ENCODE data around the gene XKR7. TPM values are rescaled to one million over a fixed set of nuclear protein-coding genes. Genes with fewer than 3 reads are reported as not detected.
"Not testable (repeated sequence)": the region's sequence is repeated elsewhere in the genome, so short reads cannot be mapped to it uniquely, and the experiment has no call there.

XKR7 gene
- not detected for total RNA-seq
- polyA plus RNA-seq: not detected
- total RNA-seq: 0 to 0.26 (median 0.04) reads per million in 6 experiments

- Mint-ChIP-seq H3K27ac (peak within 1 kb of the TSS in 3 of 10 donors; percentile 5 to 76 (median 38)), H3K36me3 (no peaks in the 10 kb centered on the region), H3K9me3 (peaks cover 0 to 2% (median 0%) of the 10 kb centered on the region in 9 donors), H3K27me3 (peaks cover 24 to 73% (median 55%) of the 10 kb centered on the region in 5 donors), H3K4me1 (peaks cover 5 to 12% (median 7%) of the 10 kb centered on the region in 4 donors), H3K4me3 (peak within 1 kb of the TSS; percentile 78 to 93 (median 91))
- ATAC-seq (peak; percentile 45 to 50), DNase-seq (peak in 2 of 10 donors; percentile 6 to 11)
- POLR2A ChIA-PET: interaction anchor here (0.8 kb wide), 1 partner anchor 7 kb away, joined by 4 read pairs; no protein-coding TSS in a partner anchor
Observed at GRCh38 chr20:31967830-31968249, at the start of gene XKR7. Gene XKR7, plus strand, starts transcription at chr20:31968151. Its CDS starts 25 bp downstream, at chr20:31968176.

- H3K36me3 Mint-ChIP-seq: no peaks in the 10 kb centered on the region
- peaks cover 0 to 2% (median 2%) of the 10 kb centered on the region in 4 donors for H3K4me1 Mint-ChIP-seq
- DNase-seq (no peak), ATAC-seq (no peak)
- peaks cover 0 to 2% (median 0%) of the 10 kb centered on the region in 9 donors for H3K9me3 Mint-ChIP-seq
- POLR2A ChIA-PET: no interaction called here
- H3K27ac Mint-ChIP-seq: no peak overlapping the region
- no peak overlapping the region for H3K4me3 Mint-ChIP-seq
- peaks cover 5 to 38% (median 11%) of the 10 kb centered on the region in 5 donors for H3K27me3 Mint-ChIP-seq
Observed at GRCh38 chr20:31918466-31919105, 49.4 kb upstream of the XKR7 start.

- DNase-seq: no peak
- POLR2A ChIA-PET: no interaction called here
- peaks cover 0 to 2% (median 2%) of the 10 kb centered on the region in 4 donors for H3K4me1 Mint-ChIP-seq
- H3K9me3 Mint-ChIP-seq: peaks cover 0 to 2% (median 0%) of the 10 kb centered on the region in 9 donors
- no peaks in the 10 kb centered on the region for H3K36me3 Mint-ChIP-seq
- no peak overlapping the region for H3K27ac Mint-ChIP-seq
- no peak for ATAC-seq
- no peak overlapping the region for H3K4me3 Mint-ChIP-seq
- H3K27me3 Mint-ChIP-seq: peaks cover 12 to 48% (median 21%) of the 10 kb centered on the region in 5 donors
Observed at GRCh38 chr20:31919410-31920155, 48.4 kb upstream of the XKR7 start.

GRCh38 chr20:31920275-31920855 lies 47.6 kb upstream of the XKR7 start:
- Mint-ChIP-seq H3K9me3 (peaks cover 0 to 2% (median 0%) of the 10 kb centered on the region in 9 donors), H3K27me3 (peaks cover 12 to 55% (median 26%) of the 10 kb centered on the region in 5 donors), H3K36me3 (no peaks in the 10 kb centered on the region), H3K4me3 (no peak overlapping the region), H3K4me1 (peaks cover 0 to 2% (median 2%) of the 10 kb centered on the region in 4 donors), H3K27ac (no peak overlapping the region)
- POLR2A ChIA-PET: no interaction called here
- no peak for DNase-seq
- no peak for ATAC-seq

- H3K36me3 Mint-ChIP-seq, ATAC-seq, H3K4me1 Mint-ChIP-seq, H3K4me3 Mint-ChIP-seq, DNase-seq, H3K27ac Mint-ChIP-seq, H3K9me3 Mint-ChIP-seq, POLR2A ChIA-PET: not testable (repeated sequence)
- H3K27me3 Mint-ChIP-seq: peaks cover 16 to 66% (median 31%) of the 10 kb centered on the region in 5 donors
Observed at GRCh38 chr20:31921480-31921879, 46.5 kb upstream of the XKR7 start.

- DNase-seq (no peak), ATAC-seq (no peak)
- Mint-ChIP-seq H3K9me3 (peaks cover 0 to 2% (median 0%) of the 10 kb centered on the region in 9 donors), H3K27ac (no peak overlapping the region), H3K27me3 (peaks cover 16 to 67% (median 31%) of the 10 kb centered on the region in 5 donors), H3K4me1 (peaks cover 0 to 2% (median 2%) of the 10 kb centered on the region in 4 donors), H3K36me3 (no peaks in the 10 kb centered on the region), H3K4me3 (no peak overlapping the region)
- POLR2A ChIA-PET: no interaction called here
Observed at GRCh38 chr20:31922181-31922580, 45.8 kb upstream of the XKR7 start.

GRCh38 chr20:31922588-31922987 lies 45.4 kb upstream of the XKR7 start:
- no peak overlapping the region for H3K27ac Mint-ChIP-seq
- POLR2A ChIA-PET: no interaction called here
- H3K27me3 Mint-ChIP-seq: peaks cover 16 to 67% (median 31%) of the 10 kb centered on the region in 5 donors
- no peak for ATAC-seq
- H3K4me3 Mint-ChIP-seq: no peak overlapping the region
- no peak for DNase-seq
- no peaks in the 10 kb centered on the region for H3K36me3 Mint-ChIP-seq
- H3K9me3 Mint-ChIP-seq: peaks cover 0 to 2% (median 0%) of the 10 kb centered on the region in 9 donors
- peaks cover 0 to 2% (median 2%) of the 10 kb centered on the region in 4 donors for H3K4me1 Mint-ChIP-seq

- H3K4me1 Mint-ChIP-seq: peaks cover 0 to 2% (median under 1%) of the 10 kb centered on the region in 4 donors
- POLR2A ChIA-PET: no interaction called here
- H3K4me3 Mint-ChIP-seq: no peak overlapping the region
- ATAC-seq (no peak), DNase-seq (no peak)
- peaks cover 18 to 62% (median 31%) of the 10 kb centered on the region in 5 donors for H3K27me3 Mint-ChIP-seq
- H3K9me3 Mint-ChIP-seq: peaks cover 0 to 2% (median 0%) of the 10 kb centered on the region in 9 donors
- H3K27ac Mint-ChIP-seq: peak overlapping the region in 1 of 10 donors; percentile 67
- no peaks in the 10 kb centered on the region for H3K36me3 Mint-ChIP-seq
Observed at GRCh38 chr20:31923388-31924331, 44.3 kb upstream of the XKR7 start.

GRCh38 chr20:31924561-31924960 lies 43.4 kb upstream of the XKR7 start:
- H3K27me3 Mint-ChIP-seq: peaks cover 18 to 56% (median 31%) of the 10 kb centered on the region in 5 donors
- no peaks in the 10 kb centered on the region for H3K36me3 Mint-ChIP-seq
- DNase-seq (no peak), ATAC-seq (no peak)
- H3K4me3 Mint-ChIP-seq: no peak overlapping the region
- POLR2A ChIA-PET: no interaction called here
- H3K27ac Mint-ChIP-seq: no peak overlapping the region
- peaks cover 0 to 2% (median under 1%) of the 10 kb centered on the region in 4 donors for H3K4me1 Mint-ChIP-seq
- H3K9me3 Mint-ChIP-seq: peaks cover 0 to 2% (median 0%) of the 10 kb centered on the region in 9 donors

- Mint-ChIP-seq H3K27me3 (peaks cover 18 to 48% (median 23%) of the 10 kb centered on the region in 5 donors), H3K27ac (peak overlapping the region in 1 of 10 donors; percentile 48)
- ATAC-seq: no peak
Observed at GRCh38 chr20:31925631-31926030, 42.3 kb upstream of the XKR7 start.

GRCh38 chr20:31926493-31926892 lies 41.5 kb upstream of the XKR7 start:
- H3K4me3 Mint-ChIP-seq: no peak overlapping the region
- POLR2A ChIA-PET: no interaction called here
- DNase-seq (no peak), ATAC-seq (no peak)
- peaks cover 18 to 43% (median 26%) of the 10 kb centered on the region in 5 donors for H3K27me3 Mint-ChIP-seq
- peaks cover 0 to 2% (median 0%) of the 10 kb centered on the region in 4 donors for H3K4me1 Mint-ChIP-seq
- peaks cover 0 to 2% (median 0%) of the 10 kb centered on the region in 9 donors for H3K9me3 Mint-ChIP-seq
- no peaks in the 10 kb centered on the region for H3K36me3 Mint-ChIP-seq
- no peak overlapping the region for H3K27ac Mint-ChIP-seq

More at GRCh38 chr20:31925631-31926030, 42.3 kb upstream of the XKR7 start:
- H3K36me3 Mint-ChIP-seq: no peaks in the 10 kb centered on the region
- peaks cover 0 to 1% (median 0%) of the 10 kb centered on the region in 4 donors for H3K4me1 Mint-ChIP-seq
- H3K9me3 Mint-ChIP-seq: peaks cover 0 to 2% (median 0%) of the 10 kb centered on the region in 9 donors
- POLR2A ChIA-PET: no interaction called here
- no peak overlapping the region for H3K4me3 Mint-ChIP-seq
- DNase-seq: no peak

Measured in naive thymus-derived CD8-positive, alpha-beta T cell (primary cell).